Measurements from ENCODE around the gene ANKRD22.
"Not testable (repeated sequence)": the region's sequence is repeated elsewhere in the genome, so short reads cannot be mapped to it uniquely, and the experiment has no call there.

ANKRD22 gene

GRCh38 chr10:88838766-88839350 lies 12.8 kb downstream of the ANKRD22 start:
- no peak for DNase-seq (ENCODE audit: low read depth in 1 of 2, low spot score in 1 of 2)

- DNase-seq (ENCODE audit: low read depth in 1 of 2, low spot score in 1 of 2), result not testable (repeated sequence)
These were observed 14.0 kb downstream of the ANKRD22 start for GRCh38 chr10:88837632-88838031.

GRCh38 chr10:88835910-88836221 lies 15.8 kb downstream of the ANKRD22 start:
- no peak for DNase-seq (ENCODE audit: low read depth in 1 of 2, low spot score in 1 of 2)

- peak; percentile 55 to 85 for DNase-seq (ENCODE audit: low read depth in 1 of 2, low spot score in 1 of 2)
These were observed 16.3 kb downstream of the ANKRD22 start for GRCh38 chr10:88835096-88835909.

GRCh38 chr10:88833723-88834122 lies 17.9 kb downstream of the ANKRD22 start:
- DNase-seq (ENCODE audit: low read depth in 1 of 2, low spot score in 1 of 2), result no peak

GRCh38 chr10:88833156-88833555 lies 18.5 kb downstream of the ANKRD22 start:
- DNase-seq (ENCODE audit: low read depth in 1 of 2, low spot score in 1 of 2), result no peak

GRCh38 chr10:88832376-88832775 lies 19.3 kb downstream of the ANKRD22 start:
- no peak for DNase-seq (ENCODE audit: low read depth in 1 of 2, low spot score in 1 of 2)

- peak in 1 of 2 donors; percentile 17 for DNase-seq (ENCODE audit: low read depth in 1 of 2, low spot score in 1 of 2)
These were observed 19.9 kb downstream of the ANKRD22 start for GRCh38 chr10:88831709-88832108.

- no peak for DNase-seq (ENCODE audit: low read depth in 1 of 2, low spot score in 1 of 2)
These were observed 20.9 kb downstream of the ANKRD22 start for GRCh38 chr10:88830643-88831268.

- no peak for DNase-seq (ENCODE audit: low read depth in 1 of 2, low spot score in 1 of 2)
These were observed 23.3 kb downstream of the ANKRD22 start for GRCh38 chr10:88828310-88828709.

GRCh38 chr10:88827671-88828070 lies 24.0 kb downstream of the ANKRD22 start:
- DNase-seq (ENCODE audit: low read depth in 1 of 2, low spot score in 1 of 2), result no peak

GRCh38 chr10:88826388-88826787 lies 25.3 kb downstream of the ANKRD22 start:
- no peak for DNase-seq (ENCODE audit: low read depth in 1 of 2, low spot score in 1 of 2)

- DNase-seq (ENCODE audit: low read depth in 1 of 2, low spot score in 1 of 2), result no peak
These were observed 30.8 kb downstream of the ANKRD22 start for GRCh38 chr10:88820748-88821401.

GRCh38 chr10:88819290-88819689 lies 32.4 kb downstream of the ANKRD22 start:
- no peak for DNase-seq (ENCODE audit: low read depth in 1 of 2, low spot score in 1 of 2)

GRCh38 chr10:88813200-88813599 lies 38.4 kb downstream of the ANKRD22 start:
- no peak for DNase-seq (ENCODE audit: low read depth in 1 of 2, low spot score in 1 of 2)

GRCh38 chr10:88810196-88810961 lies 41.3 kb downstream of the ANKRD22 start:
- DNase-seq (ENCODE audit: low read depth in 1 of 2, low spot score in 1 of 2), result no peak

- DNase-seq (ENCODE audit: low read depth in 1 of 2, low spot score in 1 of 2), result no peak
These were observed 42.0 kb downstream of the ANKRD22 start for GRCh38 chr10:88809621-88810020.

- no peak for DNase-seq (ENCODE audit: low read depth in 1 of 2, low spot score in 1 of 2)
These were observed 45.7 kb downstream of the ANKRD22 start for GRCh38 chr10:88805924-88806323.

GRCh38 chr10:88805361-88805760 lies 46.3 kb downstream of the ANKRD22 start:
- DNase-seq (ENCODE audit: low read depth in 1 of 2, low spot score in 1 of 2), result no peak

- DNase-seq (ENCODE audit: low read depth in 1 of 2, low spot score in 1 of 2), result no peak
These were observed 47.4 kb downstream of the ANKRD22 start for GRCh38 chr10:88804083-88804812.
